ENCODE results near the gene STUB1.

STUB1 gene

GRCh38 chr16:672371-672770 lies 7.8 kb upstream of the STUB1 start:
- TF ChIP-seq SP1 (IDR thresholded peaks at IDR 0.05) (no peak), FOXM1 (IDR thresholded peaks at IDR 0.05; ENCODE audit: borderline replicate concordance) (no peak), HDGF (IDR thresholded peaks at IDR 0.05; ENCODE audit: borderline replicate concordance) (no peak), BHLHE40 (IDR thresholded peaks at IDR 0.05; ENCODE audit: borderline replicate concordance) (no peak), FOXK2 (IDR thresholded peaks at IDR 0.05) (no peak), FOXA1 (IDR thresholded peaks at IDR 0.05) (no peak), NFRKB (IDR thresholded peaks at IDR 0.05) (no peak), ELF4 (IDR thresholded peaks at IDR 0.05) (no peak), LEF1 (IDR thresholded peaks at IDR 0.05; ENCODE audit: borderline replicate concordance) (no peak), SUZ12 (IDR thresholded peaks at IDR 0.05) (no peak)
- TF ChIP-seq, protein P1, sequence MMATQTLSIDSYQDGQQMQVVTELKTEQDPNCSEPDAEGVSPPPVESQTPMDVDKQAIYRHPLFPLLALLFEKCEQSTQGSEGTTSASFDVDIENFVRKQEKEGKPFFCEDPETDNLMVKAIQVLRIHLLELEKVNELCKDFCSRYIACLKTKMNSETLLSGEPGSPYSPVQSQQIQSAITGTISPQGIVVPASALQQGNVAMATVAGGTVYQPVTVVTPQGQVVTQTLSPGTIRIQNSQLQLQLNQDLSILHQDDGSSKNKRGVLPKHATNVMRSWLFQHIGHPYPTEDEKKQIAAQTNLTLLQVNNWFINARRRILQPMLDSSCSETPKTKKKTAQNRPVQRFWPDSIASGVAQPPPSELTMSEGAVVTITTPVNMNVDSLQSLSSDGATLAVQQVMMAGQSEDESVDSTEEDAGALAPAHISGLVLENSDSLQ (IDR thresholded peaks at IDR 0.05), result no peak
- POLR2A ChIA-PET, result interaction anchor here (2.1 kb wide), 1 partner anchor 9 kb away, joined by 9 read pairs; the partner anchor contains the start of gene STUB1
- CTCF ChIA-PET, result no interaction called here

DNA sequence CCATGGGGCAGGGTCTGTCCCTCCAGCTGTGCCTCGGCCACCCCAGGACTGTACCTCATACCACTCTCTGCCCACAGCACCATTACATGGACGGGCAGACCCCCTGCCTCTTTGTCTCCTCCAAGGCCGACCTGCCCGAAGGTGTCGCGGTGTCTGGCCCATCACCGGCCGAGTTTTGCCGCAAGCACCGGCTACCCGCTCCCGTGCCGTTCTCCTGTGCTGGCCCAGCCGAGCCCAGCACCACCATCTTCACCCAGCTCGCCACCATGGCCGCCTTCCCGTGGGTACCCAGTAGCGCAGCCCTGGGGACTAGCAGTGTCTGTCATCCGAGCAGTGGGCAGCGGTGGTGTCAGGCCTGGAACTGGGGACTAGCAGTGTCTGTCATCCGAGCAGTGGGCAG lies 7.4 kb upstream of the STUB1 start:
- POLR2A ChIA-PET, result interaction anchor here (0.6 to 2.1 kb wide), 5 partner anchors 8 to 289 kb away, joined by 3 to 9 read pairs (median 3); partner anchors contain the start of gene STUB1
- CTCF ChIA-PET, result no interaction called here
- TF ChIP-seq FOXM1 (IDR thresholded peaks at IDR 0.05; ENCODE audit: borderline replicate concordance) (no peak), ARNT (IDR thresholded peaks at IDR 0.05) (no peak), TARDBP (IDR thresholded peaks at IDR 0.05) (no peak), LEF1 (IDR thresholded peaks at IDR 0.05; ENCODE audit: borderline replicate concordance) (no peak), HDGF (IDR thresholded peaks at IDR 0.05; ENCODE audit: borderline replicate concordance) (no peak), BHLHE40 (IDR thresholded peaks at IDR 0.05; ENCODE audit: borderline replicate concordance) (no peak), NFRKB (IDR thresholded peaks at IDR 0.05) (no peak), SUZ12 (IDR thresholded peaks at IDR 0.05) (no peak), SP1 (IDR thresholded peaks at IDR 0.05) (no peak), ELF4 (IDR thresholded peaks at IDR 0.05) (no peak), L3MBTL2 (conservative IDR thresholded peaks at IDR 0.05) (no peak), FOXA1 (IDR thresholded peaks at IDR 0.05) (no peak), ZNF384 (IDR thresholded peaks at IDR 0.05) (no peak), FOXK2 (IDR thresholded peaks at IDR 0.05) (no peak), CTBP1 (IDR thresholded peaks at IDR 0.05; ENCODE audit: borderline replicate concordance) (no peak)
- TF ChIP-seq, protein P1 (IDR thresholded peaks at IDR 0.05), result no peak
- no peak for DNase-seq (ENCODE audit: extremely low spot score)

More at GRCh38 chr16:672371-672770, 7.8 kb upstream of the STUB1 start:
- DNase-seq (ENCODE audit: extremely low spot score), result no peak

DNA sequence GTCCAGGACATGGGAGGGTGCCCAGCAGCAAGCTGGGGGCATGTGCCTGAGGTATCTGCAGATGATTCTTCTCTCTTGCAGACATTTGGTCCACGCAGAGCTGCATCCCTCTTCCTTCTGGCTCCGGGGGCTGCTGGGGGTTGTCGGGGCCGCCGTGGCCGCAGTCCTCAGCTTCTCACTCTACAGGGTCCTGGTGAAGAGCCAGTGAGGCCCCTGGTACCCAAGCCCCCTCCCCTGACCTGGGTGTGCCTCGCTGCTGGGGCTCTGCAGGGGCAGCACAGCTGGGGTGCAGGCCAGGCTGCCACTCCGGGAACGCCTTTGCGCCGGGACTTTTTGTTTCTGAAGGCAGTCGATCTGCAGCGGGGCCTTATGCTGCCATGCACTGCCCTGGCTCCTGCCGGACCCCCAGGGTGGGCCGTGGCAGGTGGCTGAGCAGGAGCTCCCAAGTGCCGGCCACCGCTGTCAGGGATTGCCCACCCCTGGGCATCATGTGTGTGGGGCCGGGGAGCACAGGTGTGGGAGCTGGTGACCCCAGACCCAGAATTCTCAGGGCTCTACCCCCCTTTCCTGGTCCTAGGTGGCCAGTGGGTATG lies 6.7 kb upstream of the STUB1 start:
- ChIA-PET POLR2A (interaction anchor here (0.6 to 2.1 kb wide), 5 partner anchors 8 to 289 kb away, joined by 3 to 9 read pairs (median 3); partner anchors contain the start of gene STUB1), CTCF (no interaction called here)
- TF ChIP-seq L3MBTL2 (conservative IDR thresholded peaks at IDR 0.05), result no peak
- TF ChIP-seq LEF1 (IDR thresholded peaks at IDR 0.05; ENCODE audit: borderline replicate concordance), result no peak
- TF ChIP-seq FOXA1 (IDR thresholded peaks at IDR 0.05), result no peak
- TF ChIP-seq ARNT (IDR thresholded peaks at IDR 0.05), result no peak
- no peak for TF ChIP-seq FOXM1 (IDR thresholded peaks at IDR 0.05; ENCODE audit: borderline replicate concordance)
- no peak for TF ChIP-seq ELF4 (IDR thresholded peaks at IDR 0.05)
- no peak for TF ChIP-seq FOXK2 (IDR thresholded peaks at IDR 0.05)

GRCh38 chr16:674214-674881 lies 5.9 kb upstream of the STUB1 start:
- POLR2A ChIA-PET, result interaction anchor here (0.6 to 2.2 kb wide), 2 partner anchors 10 to 15 kb away, joined by 3 to 6 read pairs; partner anchors contain the start of gene JMJD8
- CTCF ChIA-PET, result no interaction called here
- no peak for DNase-seq (ENCODE audit: extremely low spot score)
- TF ChIP-seq SUZ12 (IDR thresholded peaks at IDR 0.05) (no peak), ARNT (IDR thresholded peaks at IDR 0.05) (no peak), FOXK2 (IDR thresholded peaks at IDR 0.05) (no peak), CTBP1 (IDR thresholded peaks at IDR 0.05; ENCODE audit: borderline replicate concordance) (no peak), ELF4 (IDR thresholded peaks at IDR 0.05) (no peak), HDGF (IDR thresholded peaks at IDR 0.05; ENCODE audit: borderline replicate concordance) (no peak), BHLHE40 (IDR thresholded peaks at IDR 0.05; ENCODE audit: borderline replicate concordance) (no peak), FOXM1 (IDR thresholded peaks at IDR 0.05; ENCODE audit: borderline replicate concordance) (no peak), FOXA1 (IDR thresholded peaks at IDR 0.05) (no peak), TARDBP (IDR thresholded peaks at IDR 0.05) (no peak)
- TF ChIP-seq, protein P1 (IDR thresholded peaks at IDR 0.05), result no peak

More for the DNA sequence above, 6.7 kb upstream of the STUB1 start:
- no peak for DNase-seq (ENCODE audit: extremely low spot score)

GRCh38 chr16:674968-675883 lies 5.0 kb upstream of the STUB1 start, which contains the start of gene RHBDL1:
Gene RHBDL1, plus strand, starts transcription at chr16:675671. Its CDS starts 120 bp downstream, at chr16:675791.
- no peak for TF ChIP-seq FOXK2 (IDR thresholded peaks at IDR 0.05)
- no peak for TF ChIP-seq FOXM1 (IDR thresholded peaks at IDR 0.05; ENCODE audit: borderline replicate concordance)
- no peak for TF ChIP-seq NFRKB (IDR thresholded peaks at IDR 0.05)
- TF ChIP-seq, protein P1 (IDR thresholded peaks at IDR 0.05), result no peak
- TF ChIP-seq FOXA1 (IDR thresholded peaks at IDR 0.05), result no peak
- no peak for TF ChIP-seq SP1 (IDR thresholded peaks at IDR 0.05)
- no peak for TF ChIP-seq ELF4 (IDR thresholded peaks at IDR 0.05)
- TF ChIP-seq SUZ12 (IDR thresholded peaks at IDR 0.05), result no peak
- no peak for TF ChIP-seq ARNT (IDR thresholded peaks at IDR 0.05)
- TF ChIP-seq L3MBTL2 (conservative IDR thresholded peaks at IDR 0.05), result no peak
- ChIA-PET POLR2A (interaction anchor here (0.6 to 2.2 kb wide), 2 partner anchors 9 to 16 kb away, joined by 3 to 6 read pairs; partner anchors contain the start of gene JMJD8), CTCF (interaction anchor here (1.2 kb wide), 1 partner anchor 27 kb away, joined by 4 read pairs; the partner anchor contains the start of gene WDR90)
- DNase-seq (ENCODE audit: extremely low spot score), result peak; percentile 40

Measured in HEK293T (cell line).